Pancreas (tissue), 10 donors: Measurements from ENCODE around the gene SNTG2. TPM values are rescaled to one million over a fixed set of nuclear protein-coding genes. Genes with fewer than 3 reads are reported as not detected.

Source experiments
- ATAC-seq, 4 donors: fragments of 200-7000 bp; cut with Tn5 transposase; one replicate each; pipeline versions ENCODE4 v1.8.0 to v1.9.1; 2020; ENCODE audit warnings: mild to moderate bottlenecking in 4 of 4, moderate library complexity in 4 of 4
- DNase-seq, 6 donors: peaks; one replicate each; pipeline ENCODE4 v3.0.0-alpha.2; 2020
- FAIRE-seq: peaks from 2 replicates; lab custom pipeline; 2012; peaks lifted over from hg19 to GRCh38; lab: Jason Lieb, UNC
- H3K27ac ChIP-seq, 4 donors: fragments of 200-600 bp; sonication (generic); 1 replicate in 3 of 4; 2 replicates in 1 of 4; pipeline versions ENCODE4 v1.5.0 to v1.8.0; 2020
- H3K27me3 ChIP-seq, 4 donors: fragments of 200-600 bp; one replicate each; pipeline ENCODE4 v1.8.0; 2021
- H3K36me3 ChIP-seq, 3 donors: fragments of 200-600 bp; sonication (generic) in 1 of 3; one replicate each; pipeline versions ENCODE4 v1.5.0 to v1.8.0; 2020 to 2021
- H3K4me1 ChIP-seq, 3 donors: fragments of 200-600 bp; one replicate each; pipeline ENCODE4 v1.8.0; 2021
- H3K4me3 ChIP-seq, 4 donors: fragments of 200-600 bp; sonication (generic) in 2 of 4; one replicate each; pipeline versions ENCODE4 v1.5.0 to v1.8.0; 2020 to 2021
- H3K9me3 ChIP-seq, 4 donors: fragments of 200-600 bp; one replicate each; pipeline ENCODE4 v1.8.0; 2021
- CTCF ChIP-seq, 4 donors: fragments of 200-600 bp; sonication (generic) in 3 of 4; IDR thresholded peaks; one replicate each; pipeline versions ENCODE4 v1.5.0 to v1.8.0; 2021; ENCODE audit warnings: antibody characterized with exemption in 4 of 4
- WGBS, 2 donors: extraction: QIAGEN DNeasy Blood & Tissue Kit; methylation state at CpG; one replicate each; pipeline ENCODE4 v1.1.7; 2013; 5-methylcytosine and 5-hydroxymethylcytosine counted together
- intact Hi-C, 3 donors: fragments of 100-400 bp; cut with DNase I; formaldehyde crosslinking; loops; one replicate each; pipeline versions ENCODE4 v1.11.1 to v1.14.2; 2022
- polyA plus RNA-seq, 2 donors: library from polyadenylated mRNA; stranded (reverse); fragments of 200-250 nt; gene quantifications; one replicate each; pipeline ENCODE4 v1.2.3, GENCODE V29; 2013
- total RNA-seq, 6 donors: library from RNA; stranded (reverse); fragmentation: NEBNext Ultra II Directional in 4 of 6; extraction: Animal tissue kit (Norgen Biotek cat#: 25700) in 4 of 6; gene quantifications; one replicate each; pipeline versions ENCODE4 v1.2.1 to v1.2.4, GENCODE V29; 2021 to 2023
- donor health status: healthy with polysubstance abuse.
- donor health status: DM: no; HTN: no; CAD: no; lungs with moderate emphysema.
- donor health status: DM: no; HTN: no; CAD: no.
- donor health status: control.
- donor health status: control.
- donor health status: Bipolar disorder and iron deficiency.
- donor health status: DM: yes; HTN: yes; CAD: no.
- donor health status: DM: no; HTN: no; CAD: no.
- donor health status: DM: no; HTN: no; CAD: no.
- donor health status: DM: yes; HTN: yes; CAD: no.

The SNTG2 gene
- total and polyA plus RNA-seq, 8 donors = 1.4 to 19.2 (median 4.6) TPM

- peaks cover 0 to 3% (median under 1%) of the 10 kb centered on the region in 3 donors for H3K4me1 ChIP-seq
- H3K4me3 ChIP-seq = no peak overlapping the region
- ATAC-seq (no peak), DNase-seq (no peak), FAIRE-seq (no peak)
- intact Hi-C loops = no loop called here
- H3K9me3 ChIP-seq = no peaks in the 10 kb centered on the region
- TF ChIP-seq CTCF (IDR thresholded peaks at IDR 0.05) = no peak
- 83 to 88% methylated on average over 7 of the region's 7 CpGs for WGBS, 2 donors
- no peak overlapping the region for H3K27ac ChIP-seq
- no peaks in the 10 kb centered on the region for H3K36me3 ChIP-seq
- no peaks in the 10 kb centered on the region for H3K27me3 ChIP-seq
These were observed 368.7 kb downstream of the SNTG2 start for GRCh38 chr2:1319393-1319792.

- WGBS, 2 donors = 41 to 49% methylated on average over 9 of the region's 9 CpGs
- intact Hi-C loops = no loop called here
These were observed 370.7 kb downstream of the SNTG2 start for GRCh38 chr2:1321321-1321720.

GRCh38 chr2:1324884-1325283 is 374.2 kb downstream of the SNTG2 start:
- Histone ChIP-seq H3K4me3 (no peak overlapping the region), H3K27me3 (no peaks in the 10 kb centered on the region), H3K4me1 (peaks cover 0 to 10% (median 6%) of the 10 kb centered on the region in 3 donors), H3K9me3 (no peaks in the 10 kb centered on the region), H3K36me3 (no peaks in the 10 kb centered on the region), H3K27ac (no peak overlapping the region)
- FAIRE-seq (no peak), DNase-seq (no peak), ATAC-seq (peak; percentile 25 to 89 (median 64))
- WGBS, 2 donors = 40 to 47% methylated on average over 2 of the region's 2 CpGs
- no peak for TF ChIP-seq CTCF (IDR thresholded peaks at IDR 0.05)
- intact Hi-C loops = no loop called here

More at GRCh38 chr2:1321321-1321720, 370.7 kb downstream of the SNTG2 start:
- H3K9me3 ChIP-seq = no peaks in the 10 kb centered on the region
- peaks cover 0 to 10% (median 6%) of the 10 kb centered on the region in 3 donors for H3K4me1 ChIP-seq
- TF ChIP-seq CTCF (IDR thresholded peaks at IDR 0.05) = no peak
- DNase-seq (peak in 1 of 6 donors; percentile 18), ATAC-seq (peak in 1 of 4 donors; percentile 45), FAIRE-seq (no peak)
- no peak overlapping the region for H3K27ac ChIP-seq
- no peak overlapping the region for H3K4me3 ChIP-seq
- no peaks in the 10 kb centered on the region for H3K36me3 ChIP-seq
- no peaks in the 10 kb centered on the region for H3K27me3 ChIP-seq

GRCh38 chr2:1328684-1329083 is 378.0 kb downstream of the SNTG2 start:
- WGBS, 2 donors = 85 to 93% methylated on average over 5 of the region's 5 CpGs

More at GRCh38 chr2:1328684-1329083, 378.0 kb downstream of the SNTG2 start:
- DNase-seq (no peak), ATAC-seq (no peak), FAIRE-seq (no peak)
- no peaks in the 10 kb centered on the region for H3K9me3 ChIP-seq
- no peak overlapping the region for H3K27ac ChIP-seq
- H3K4me1 ChIP-seq = peaks cover 0 to 10% (median 6%) of the 10 kb centered on the region in 3 donors
- H3K36me3 ChIP-seq = no peaks in the 10 kb centered on the region
- no peaks in the 10 kb centered on the region for H3K27me3 ChIP-seq
- H3K4me3 ChIP-seq = no peak overlapping the region
- no peak for TF ChIP-seq CTCF (IDR thresholded peaks at IDR 0.05)
- intact Hi-C loops = no loop called here
